Body of pancreas (tissue), 4 donors: ENCODE data around the gene RFTN1. TPM values are rescaled to one million over a fixed set of nuclear protein-coding genes. Genes with fewer than 3 reads are reported as not detected.

ENCODE experiments used
- ATAC-seq: fragments of 150-250 bp; one replicate; pipeline ENCODE4 v1.9.1; 2016
- DNase-seq, 4 donors: peaks; one replicate each; pipeline ENCODE4 v3.0.0-alpha.2; 2019
- H3K27ac ChIP-seq, 4 donors: fragments of 200-600 bp; sonication (generic); 1 replicate in 3 of 4; 2 replicates in 1 of 4; pipeline versions ENCODE4 v1.5.1 to v1.6.1; 2016 to 2019; ENCODE audit warnings: mild to moderate bottlenecking in 1 of 4, mixed read lengths in 1 of 4, moderate library complexity in 1 of 4
- H3K27me3 ChIP-seq, 2 donors: fragments of 200-600 bp; sonication (generic); one replicate each; pipeline ENCODE4 v1.6.0; 2016; ENCODE audit warnings: mild to moderate bottlenecking in 1 of 2
- H3K36me3 ChIP-seq, 2 donors: fragments of 200-600 bp; sonication (generic); replicated peaks in 1 of 2; 2 replicates each; pipeline ENCODE4 v1.5.1; 2016; ENCODE audit warnings: low read depth in 2 of 2; ENCODE audit not compliant: insufficient read depth in 1 of 2
- H3K4me1 ChIP-seq: fragments of 200-600 bp; sonication (generic); one replicate; pipeline ENCODE4 v1.6.0; 2016
- H3K4me3 ChIP-seq, 2 donors: fragments of 200-600 bp; sonication (generic); 1 replicate in 1 of 2; 2 replicates in 1 of 2; pipeline ENCODE4 v1.5.1; 2016 to 2019
- H3K9me3 ChIP-seq, 3 donors: fragments of 200-600 bp; sonication (generic); 1 replicate in 2 of 3; 2 replicates in 1 of 3; pipeline ENCODE4 v1.5.1; 2016
- POLR2A ChIP-seq, 3 donors: fragments of 450-650 bp; IDR thresholded peaks; one replicate each; pipeline ENCODE4 v1.6.1; 2016; ENCODE audit warnings: antibody characterized with exemption in 3 of 3, mild to moderate bottlenecking in 2 of 3
- WGBS, 2 donors: methylation state at CpG; one replicate each; pipeline ENCODE4 v1.1.5; 2017; 5-methylcytosine and 5-hydroxymethylcytosine counted together
- intact Hi-C: fragments of 100-400 bp; cut with DNase I; formaldehyde crosslinking; loops from one replicate; pipeline ENCODE4 v1.15.1; 2023
- total RNA-seq, 2 donors: library from RNA; depleted of rRNA; stranded (reverse); fragments of >200 nt; gene quantifications; one replicate each; pipeline ENCODE4 v1.1.0, GENCODE V29; 2016
- TF ChIP-seq, protein P1 (sequence below), 7 experiments: fragments of 450-650 bp in 4 of 7; fragments of 200-600 bp in 3 of 7; sonication (generic) in 3 of 7; IDR thresholded peaks; one replicate each; pipeline ENCODE4 v1.5.1; 2016 to 2019; ENCODE audit warnings: antibody characterized with exemption in 7 of 7

The RFTN1 gene
- total RNA-seq, 2 donors from 2014 or later = 6.5 to 28.0 TPM

DNA sequence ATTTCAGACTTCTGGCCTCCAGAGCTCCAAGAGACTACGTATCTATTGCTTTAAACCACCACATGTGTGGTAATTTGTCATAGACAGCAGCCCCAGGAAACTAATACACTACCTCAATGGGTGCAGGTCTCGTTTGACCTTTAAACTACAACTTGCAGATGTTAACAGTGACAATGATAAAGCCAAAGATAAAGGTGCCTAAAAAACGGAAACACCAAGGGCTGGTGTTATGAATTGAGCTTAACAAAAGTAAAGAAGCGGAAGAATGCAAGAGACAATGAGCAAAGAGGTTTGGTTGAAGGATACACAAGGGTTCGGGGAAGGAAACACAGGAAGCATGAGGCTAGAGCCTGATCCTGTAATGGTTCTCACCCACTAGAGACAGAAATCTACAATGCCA is 50.8 kb downstream of the RFTN1 start:
- TF ChIP-seq POLR2A (IDR thresholded peaks at IDR 0.05) = no peak
- TF ChIP-seq, protein P1, sequence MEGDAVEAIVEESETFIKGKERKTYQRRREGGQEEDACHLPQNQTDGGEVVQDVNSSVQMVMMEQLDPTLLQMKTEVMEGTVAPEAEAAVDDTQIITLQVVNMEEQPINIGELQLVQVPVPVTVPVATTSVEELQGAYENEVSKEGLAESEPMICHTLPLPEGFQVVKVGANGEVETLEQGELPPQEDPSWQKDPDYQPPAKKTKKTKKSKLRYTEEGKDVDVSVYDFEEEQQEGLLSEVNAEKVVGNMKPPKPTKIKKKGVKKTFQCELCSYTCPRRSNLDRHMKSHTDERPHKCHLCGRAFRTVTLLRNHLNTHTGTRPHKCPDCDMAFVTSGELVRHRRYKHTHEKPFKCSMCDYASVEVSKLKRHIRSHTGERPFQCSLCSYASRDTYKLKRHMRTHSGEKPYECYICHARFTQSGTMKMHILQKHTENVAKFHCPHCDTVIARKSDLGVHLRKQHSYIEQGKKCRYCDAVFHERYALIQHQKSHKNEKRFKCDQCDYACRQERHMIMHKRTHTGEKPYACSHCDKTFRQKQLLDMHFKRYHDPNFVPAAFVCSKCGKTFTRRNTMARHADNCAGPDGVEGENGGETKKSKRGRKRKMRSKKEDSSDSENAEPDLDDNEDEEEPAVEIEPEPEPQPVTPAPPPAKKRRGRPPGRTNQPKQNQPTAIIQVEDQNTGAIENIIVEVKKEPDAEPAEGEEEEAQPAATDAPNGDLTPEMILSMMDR (IDR thresholded peaks at IDR 0.05) = no peak
- Histone ChIP-seq H3K36me3 (no peaks in the 10 kb centered on the region), H3K27ac (no peak overlapping the region), H3K4me1 (no peaks in the 10 kb centered on the region), H3K4me3 (no peak overlapping the region), H3K27me3 (no peaks in the 10 kb centered on the region), H3K9me3 (no peaks in the 10 kb centered on the region)
- WGBS, 2 donors = 46 to 50% methylated on average over 5 of the region's 5 CpGs
- no peak for DNase-seq
- intact Hi-C loops = no loop called here
- no peak for ATAC-seq

DNA sequence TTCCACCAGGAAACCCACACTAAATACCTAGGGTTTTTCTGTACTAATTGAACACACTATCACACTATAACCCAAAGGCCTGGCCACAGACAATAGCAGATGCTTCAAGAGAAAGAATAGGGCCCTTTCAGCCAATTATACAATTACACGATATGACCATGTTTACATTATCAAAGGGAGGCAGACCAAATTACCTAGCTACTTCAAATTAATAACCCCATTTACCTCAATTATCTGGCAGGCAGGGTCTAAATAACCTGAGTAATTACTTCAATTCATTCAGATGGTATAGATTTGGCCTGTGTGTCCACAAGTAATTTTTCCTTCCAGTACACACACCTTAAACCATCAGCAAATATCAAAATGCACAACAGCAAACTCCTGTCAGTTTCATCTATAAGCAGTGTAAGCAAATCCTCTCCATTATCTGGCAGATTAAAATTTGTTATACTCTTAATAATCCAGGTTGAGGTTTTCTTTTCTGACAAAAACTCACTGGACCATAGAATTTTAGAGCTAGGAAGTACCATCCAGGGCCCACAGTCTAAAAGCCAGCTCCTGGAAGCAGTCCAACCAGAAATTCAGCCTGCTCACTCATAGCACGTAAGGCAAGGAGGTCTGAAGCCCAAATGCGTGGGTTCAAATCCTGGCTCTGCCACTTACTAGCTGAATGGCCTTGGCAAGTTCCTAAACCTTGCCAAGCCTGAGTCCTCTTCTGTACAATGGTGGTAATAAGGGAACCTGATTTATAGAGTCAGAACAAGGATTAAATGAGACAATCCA is 51.8 kb downstream of the RFTN1 start:
- 76 to 77% methylated on average over 3 of the region's 3 CpGs for WGBS, 2 donors
- TF ChIP-seq, protein P1 (IDR thresholded peaks at IDR 0.05) = no peak
- no peak for TF ChIP-seq POLR2A (IDR thresholded peaks at IDR 0.05)
- Histone ChIP-seq H3K36me3 (no peaks in the 10 kb centered on the region), H3K27ac (no peak overlapping the region), H3K4me1 (no peaks in the 10 kb centered on the region), H3K9me3 (no peaks in the 10 kb centered on the region), H3K4me3 (no peak overlapping the region), H3K27me3 (no peaks in the 10 kb centered on the region)
- DNase-seq = no peak
- no peak for ATAC-seq
- intact Hi-C loops = no loop called here

DNA sequence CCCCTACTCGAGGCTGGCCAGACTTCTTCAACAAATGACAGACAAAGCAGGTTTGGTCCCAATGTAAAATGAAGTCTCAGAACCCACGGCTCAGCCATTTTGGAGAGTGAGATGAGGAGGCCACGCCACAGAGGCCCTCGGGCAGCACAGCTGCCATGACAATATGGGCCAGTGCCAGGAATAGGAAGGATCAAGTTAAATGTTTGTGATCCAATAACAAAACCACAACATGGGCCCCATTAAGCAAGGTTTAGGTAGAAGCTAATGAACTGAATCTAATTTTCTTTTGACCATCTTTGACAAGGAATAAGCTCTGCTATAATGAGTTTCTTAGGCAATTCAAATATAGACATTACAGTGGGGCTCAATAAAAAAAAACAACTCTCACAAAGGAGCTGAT is 52.6 kb downstream of the RFTN1 start:
- Histone ChIP-seq H3K27ac (no peak overlapping the region), H3K36me3 (no peaks in the 10 kb centered on the region), H3K27me3 (no peaks in the 10 kb centered on the region), H3K9me3 (no peaks in the 10 kb centered on the region), H3K4me1 (no peaks in the 10 kb centered on the region), H3K4me3 (no peak overlapping the region)
- ATAC-seq = no peak
- TF ChIP-seq, protein P1 (IDR thresholded peaks at IDR 0.05) = no peak
- no peak for TF ChIP-seq POLR2A (IDR thresholded peaks at IDR 0.05)
- intact Hi-C loops = no loop called here
- WGBS, 2 donors = 60 to 74% methylated on average over 4 of the region's 4 CpGs
- no peak for DNase-seq

DNA sequence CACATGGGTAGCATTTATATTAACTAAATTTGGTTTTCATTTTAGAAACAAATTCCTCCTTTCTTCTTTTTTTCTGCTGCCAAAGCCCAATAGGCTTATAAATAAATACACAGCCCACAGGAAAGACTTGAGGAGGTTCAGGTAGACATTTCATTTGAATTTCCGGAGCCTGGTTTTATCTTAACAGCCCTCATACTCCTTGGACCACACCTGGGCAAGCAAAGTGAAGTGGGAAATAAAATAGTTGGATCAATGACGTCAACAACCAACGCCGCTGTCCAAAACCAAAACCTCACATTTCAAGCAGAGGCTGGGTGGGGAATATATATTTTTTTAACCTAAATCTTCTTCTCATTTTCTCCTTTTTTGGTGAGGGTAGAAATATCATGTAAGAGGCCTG is 53.2 kb downstream of the RFTN1 start:
- Histone ChIP-seq H3K27me3 (no peaks in the 10 kb centered on the region), H3K27ac (no peak overlapping the region), H3K4me1 (no peaks in the 10 kb centered on the region), H3K4me3 (no peak overlapping the region), H3K36me3 (no peaks in the 10 kb centered on the region), H3K9me3 (no peaks in the 10 kb centered on the region)
- ATAC-seq (no peak), DNase-seq (no peak)
- TF ChIP-seq POLR2A (IDR thresholded peaks at IDR 0.05) = no peak
- TF ChIP-seq, protein P1 (IDR thresholded peaks at IDR 0.05) = no peak
- intact Hi-C loops = no loop called here
- WGBS, 2 donors = 68 to 72% methylated on average over 4 of the region's 4 CpGs
